HG02981 (cell line): ENCODE measurements around the gene PSMD13.
A peak's percentile ranks its signal among the peaks of the same experiment; 100 is the strongest.
"Not testable (repeated sequence)": the region's sequence is repeated elsewhere in the genome, so short reads cannot be mapped to it uniquely, and the experiment has no call there.

Experiments
- ATAC-seq: cut with Tn5 transposase; IDR thresholded peaks from one replicate; pipeline ENCODE4 v1.9.1; 2021; ENCODE audit warnings: mild to moderate bottlenecking, moderate library complexity; ENCODE audit not compliant: unreplicated experiment

The PSMD13 gene

GRCh38 chr11:216081-216974 lies 20.4 kb upstream of the PSMD13 start:
- ATAC-seq, result no peak

GRCh38 chr11:217704-218103 lies 19.1 kb upstream of the PSMD13 start:
- no peak for ATAC-seq

GRCh38 chr11:218815-219593 lies 17.8 kb upstream of the PSMD13 start:
- ATAC-seq, result no peak

GRCh38 chr11:220641-221215 lies 16.0 kb upstream of the PSMD13 start:
- ATAC-seq, result not testable (repeated sequence)

GRCh38 chr11:221539-221938 lies 15.2 kb upstream of the PSMD13 start:
- ATAC-seq, result no peak

- ATAC-seq, result no peak
Measured at GRCh38 chr11:221998-222789, 14.6 kb upstream of the PSMD13 start.

DNA sequence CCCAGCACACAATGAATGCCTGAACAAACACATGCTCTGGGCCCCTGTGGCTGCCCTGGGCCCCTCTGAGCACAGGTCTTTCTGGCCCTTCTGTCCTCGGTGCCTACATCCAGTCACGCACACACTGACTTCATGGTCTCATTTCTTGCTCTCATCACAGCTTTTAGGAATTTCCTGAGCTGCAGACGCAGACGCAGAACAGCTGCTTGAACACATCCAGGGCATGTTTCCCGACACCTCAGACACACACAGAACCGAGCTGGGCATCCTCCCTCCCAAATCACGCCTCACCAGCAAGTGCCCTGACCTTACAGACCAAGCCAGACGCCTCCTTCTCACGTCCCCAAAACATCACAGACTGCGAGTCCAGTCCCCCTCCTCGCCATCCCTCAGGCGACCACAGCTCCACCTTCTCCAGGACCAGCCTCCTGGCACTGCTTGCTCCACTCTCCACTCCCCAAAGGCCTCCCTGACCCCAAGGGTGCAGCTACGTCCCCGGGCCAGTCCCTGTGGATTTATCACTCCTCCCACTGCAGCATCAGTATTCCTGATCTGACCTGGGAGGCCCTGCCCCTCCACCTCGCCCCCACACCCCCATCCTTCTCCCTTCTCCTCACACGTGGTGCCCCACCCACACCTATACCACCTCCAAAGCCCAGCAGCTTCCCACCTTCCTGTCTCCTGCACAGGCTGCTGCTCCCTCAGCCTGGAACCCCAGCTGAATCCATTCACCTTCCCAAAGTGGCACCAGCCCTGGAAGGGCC lies 13.6 kb upstream of the PSMD13 start:
- ATAC-seq, result no peak

GRCh38 chr11:223884-224283 lies 12.9 kb upstream of the PSMD13 start:
- ATAC-seq, result no peak

DNA sequence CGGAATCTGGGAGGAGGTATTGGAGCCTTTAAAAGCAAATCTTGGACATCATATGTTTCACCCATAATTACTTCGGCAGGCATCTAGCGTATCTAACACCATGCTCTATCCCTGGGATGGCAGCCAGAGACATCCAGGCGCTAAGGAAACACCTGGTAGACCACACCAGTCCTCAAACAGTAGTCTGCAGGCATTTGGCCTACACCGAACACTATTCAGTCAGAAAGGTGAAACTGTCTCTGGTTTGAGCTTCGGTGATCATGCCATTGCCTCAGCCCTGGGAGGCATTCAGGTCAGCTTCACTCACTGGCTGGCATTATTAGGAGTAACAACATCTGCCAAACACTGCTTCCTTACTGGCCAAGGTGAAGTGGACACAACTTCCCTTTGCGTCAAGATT lies 12.4 kb upstream of the PSMD13 start:
- no peak for ATAC-seq

DNA sequence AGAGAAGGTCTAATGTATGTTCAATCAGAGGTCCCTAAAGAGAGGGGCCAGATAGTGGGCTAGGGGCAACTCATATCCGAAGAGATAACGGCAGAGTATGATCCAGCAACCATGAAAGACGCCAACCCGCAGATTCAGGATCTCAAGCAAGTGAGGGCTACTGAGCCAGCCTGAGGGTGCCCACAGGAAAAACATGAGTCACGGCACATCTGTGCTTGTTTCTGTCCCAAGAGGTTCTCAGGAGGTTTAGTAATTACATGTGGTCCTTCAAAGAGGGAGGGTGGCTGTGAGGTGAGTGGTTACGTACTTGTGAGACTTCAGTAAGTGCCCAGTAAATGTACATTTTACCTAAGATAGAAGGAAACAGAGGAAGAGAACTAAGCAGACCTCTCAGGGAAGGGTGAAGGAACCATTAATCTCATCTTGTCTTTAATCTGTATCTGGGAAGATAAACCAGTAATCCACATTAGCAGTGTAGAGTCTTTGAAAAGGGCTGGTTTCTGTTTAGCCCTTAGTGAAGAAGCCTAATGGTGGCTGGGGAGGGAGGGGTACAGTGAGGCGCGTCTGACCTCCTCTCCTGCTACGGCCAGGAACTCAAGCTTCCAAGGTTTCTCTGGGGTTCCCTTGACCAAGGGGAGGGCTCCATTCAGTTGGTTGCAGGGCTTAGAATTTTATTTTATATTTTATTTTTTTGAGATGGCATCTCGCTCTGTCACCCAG lies 10.9 kb upstream of the PSMD13 start:
- ATAC-seq, result no peak

GRCh38 chr11:227824-228379 lies 8.9 kb upstream of the PSMD13 start:
- no peak for ATAC-seq

DNA sequence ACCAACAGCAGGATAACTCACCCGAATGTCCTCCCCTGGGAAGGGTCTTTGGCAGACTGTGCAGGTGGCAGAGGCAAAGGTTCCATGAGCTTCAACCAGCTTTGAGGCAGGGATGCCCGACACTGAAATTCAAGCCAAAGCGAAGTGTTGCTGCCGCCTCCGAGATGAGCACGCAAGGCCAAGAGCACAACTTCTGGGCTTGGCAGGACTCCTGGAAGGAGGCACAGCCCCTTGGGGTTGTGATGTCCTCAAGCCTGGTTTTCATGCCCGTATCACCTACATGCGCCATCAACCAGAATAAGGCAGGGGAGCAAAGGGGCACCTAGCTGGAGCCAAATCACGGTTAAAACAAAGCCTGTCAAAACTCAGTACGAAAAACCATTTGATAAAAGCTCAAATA lies 6.3 kb upstream of the PSMD13 start:
- ATAC-seq, result no peak

DNA sequence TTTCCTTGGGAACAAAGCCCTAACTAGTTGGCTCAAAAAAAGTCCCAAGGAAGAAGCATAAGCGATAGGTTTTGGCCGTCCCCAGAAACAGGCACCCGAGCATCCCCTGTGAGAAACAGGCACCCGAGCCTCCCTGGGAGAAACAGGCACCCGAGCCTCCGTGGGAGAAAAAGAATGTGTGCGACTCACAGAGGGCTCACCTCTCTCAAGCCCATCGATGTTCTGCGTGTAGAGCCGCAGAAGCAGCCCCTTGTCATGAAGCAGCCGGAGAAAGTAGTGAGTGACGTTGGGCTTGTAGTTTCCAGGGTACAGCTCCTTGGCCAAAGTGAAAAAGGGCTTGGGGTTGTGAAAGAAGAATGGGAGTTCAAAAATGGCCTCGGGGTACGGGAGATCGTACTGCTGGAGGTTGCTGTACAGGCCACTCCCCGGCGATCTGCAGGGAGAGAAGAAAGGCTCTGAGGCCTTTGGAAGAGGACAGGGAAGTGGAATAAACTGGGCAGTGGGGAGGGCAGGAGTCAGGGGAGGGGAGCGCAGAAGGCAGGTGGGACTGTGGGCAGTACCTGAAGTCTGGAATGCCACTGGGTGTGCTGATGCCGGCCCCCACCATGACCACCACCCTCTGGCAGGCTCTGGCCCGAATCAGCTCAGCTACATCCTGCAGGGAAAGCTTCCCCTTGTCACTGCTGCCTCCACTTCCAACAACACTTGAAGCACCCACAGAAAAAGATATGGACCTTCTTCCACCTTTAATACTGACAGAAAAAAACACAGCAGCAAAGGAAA lies 3.8 kb upstream of the PSMD13 start:
- ATAC-seq, result no peak

- no peak for ATAC-seq
Measured at GRCh38 chr11:235180-235579, 1.6 kb upstream of the PSMD13 start.

GRCh38 chr11:235609-235996 lies 1.2 kb upstream of the PSMD13 start:
- peak; percentile 14 for ATAC-seq

- ATAC-seq, result peak; percentile 68
Measured at GRCh38 chr11:235997-236773, 591 bp upstream of the PSMD13 start, which contains the start of gene SIRT3. Gene SIRT3 (minus strand): TSS chr11:236342. CDS start chr11:236328, 14 bp downstream.

GRCh38 chr11:238346-238745 lies 1.6 kb downstream of the PSMD13 start:
- ATAC-seq, result not testable (repeated sequence)

DNA sequence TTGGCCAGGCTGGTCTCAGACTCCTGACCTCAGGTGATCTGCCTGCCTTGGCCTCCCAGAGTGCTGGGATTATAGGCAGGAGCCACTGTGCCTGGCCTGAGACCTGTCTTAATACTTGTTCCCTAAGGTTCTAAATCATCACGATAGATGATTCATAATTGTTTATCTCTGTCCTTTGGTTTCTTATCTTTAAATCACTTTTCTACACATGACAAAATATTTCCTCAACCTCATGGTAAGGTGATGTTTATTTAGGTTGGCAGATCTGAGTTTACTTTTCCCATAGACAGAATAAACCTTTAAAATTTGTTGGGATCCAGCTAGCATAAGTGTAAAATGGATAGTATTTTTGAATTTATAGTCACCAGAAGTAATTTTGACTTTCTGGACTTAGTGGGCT lies 3.5 kb downstream of the PSMD13 start:
- ATAC-seq, result no peak
